CD4-positive, alpha-beta T cell (primary cell): ENCODE data around the gene RGP1. TPM values are rescaled to one million over a fixed set of nuclear protein-coding genes. Genes with fewer than 3 reads are reported as not detected.
A peak's percentile ranks its signal among the peaks of the same experiment; 100 is the strongest.

Experiments used
- ATAC-seq: fragments of 200-7000 bp; cut with Tn5 transposase; one replicate; pipeline ENCODE4 v1.10.0; 2022; ENCODE audit warnings: mild to moderate bottlenecking; ENCODE audit not compliant: poor library complexity
- CTCF ChIA-PET: fragments of 350-600 bp; sonication (Branson Sonifier 250); formaldehyde crosslinking; loops from one replicate; lab custom pipeline; 2021; ENCODE audit warnings: antibody characterized with exemption, inconsistent platforms; lab: Charles Lee
- POLR2A ChIA-PET: fragments of 350-600 bp; sonication (Branson Sonifier 250); formaldehyde crosslinking; loops from one replicate; lab custom pipeline; 2021; ENCODE audit warnings: antibody characterized with exemption, inconsistent platforms; lab: Charles Lee
- DNase-seq, 14 experiments: peaks; one replicate each; pipeline ENCODE4 v3.0.0-alpha.2; 2013 to 2020; ENCODE audit warnings: mixed read lengths in 2 of 14
- H3K27ac ChIP-seq, 2 donors: one replicate each; pipeline versions ENCODE4 v1.5.1 to v1.7.0; 2013; ENCODE audit warnings: low read length in 2 of 2, low read depth in 1 of 2, mild to moderate bottlenecking in 1 of 2
- H3K27me3 ChIP-seq, 2 experiments: 1 replicate in 1 of 2; 2 replicates in 1 of 2; pipeline versions ENCODE4 v1.6.1 to v1.7.0; 2013; ENCODE audit warnings: low read length in 2 of 2, control low read depth in 1 of 2, mild to moderate bottlenecking in 1 of 2, moderate library complexity in 1 of 2; ENCODE audit not compliant: insufficient read depth in 2 of 2, control insufficient read depth in 1 of 2
- H3K36me3 ChIP-seq: one replicate; pipeline ENCODE4 v1.6.1; 2013; ENCODE audit warnings: low read length, control low read depth; ENCODE audit not compliant: insufficient read depth
- H3K4me1 ChIP-seq: one replicate; pipeline ENCODE4 v1.6.1; 2013; ENCODE audit warnings: low read length, control low read depth; ENCODE audit not compliant: insufficient read depth
- H3K4me3 ChIP-seq: one replicate; pipeline ENCODE4 v1.5.1; 2013; ENCODE audit warnings: mild to moderate bottlenecking, low read length, moderate library complexity
- H3K9me3 ChIP-seq, 2 experiments: 1 replicate in 1 of 2; 2 replicates in 1 of 2; pipeline versions ENCODE4 v1.6.1 to v1.7.0; 2013; ENCODE audit warnings: low read length in 2 of 2, mild to moderate bottlenecking in 2 of 2, control low read depth in 1 of 2, moderate library complexity in 1 of 2; ENCODE audit not compliant: control insufficient read depth in 1 of 2, insufficient read depth in 1 of 2
- H3K27ac Mint-ChIP-seq: one replicate; pipeline ENCODE4 v1.8.0; 2020; ENCODE audit warnings: mixed read lengths
- H3K27me3 Mint-ChIP-seq: one replicate; pipeline ENCODE4 v1.8.0; 2021; ENCODE audit warnings: mixed read lengths
- H3K36me3 Mint-ChIP-seq: one replicate; pipeline ENCODE4 v1.8.0; 2021; ENCODE audit warnings: low read depth, mixed read lengths
- H3K4me1 Mint-ChIP-seq: one replicate; pipeline ENCODE4 v1.8.0; 2021; ENCODE audit warnings: low read depth, mixed read lengths
- H3K4me3 Mint-ChIP-seq: one replicate; pipeline ENCODE4 v1.8.0; 2020; ENCODE audit warnings: mild to moderate bottlenecking, mixed read lengths
- H3K9me3 Mint-ChIP-seq: one replicate; pipeline ENCODE4 v1.8.0; 2020; ENCODE audit warnings: mixed read lengths
- CTCF ChIP-seq: fragments of 200-600 bp; IDR thresholded peaks from one replicate; pipeline ENCODE4 v1.8.0; 2022; ENCODE audit warnings: antibody characterized with exemption, mild to moderate bottlenecking
- intact Hi-C, 2 experiments: fragments of 100-400 bp; cut with DNase I in 1 of 2; cut with micrococcal nuclease in 1 of 2; formaldehyde crosslinking; loops; one replicate each; pipeline versions ENCODE4 v1.15.1 to v1.9.0; 2023 to 2025; cut with DNase I, micrococcal nuclease
- total RNA-seq, 174 experiments: library from RNA in 2 of 174; stranded (reverse) in 2 of 174; gene quantifications; one replicate each; pipeline ENCODE4 v1.2.3 and lab custom pipeline; 2021 to 2026

RGP1 gene
- total RNA-seq, 2 experiments from 2014 or later: 12.6 to 13.1 TPM

DNA sequence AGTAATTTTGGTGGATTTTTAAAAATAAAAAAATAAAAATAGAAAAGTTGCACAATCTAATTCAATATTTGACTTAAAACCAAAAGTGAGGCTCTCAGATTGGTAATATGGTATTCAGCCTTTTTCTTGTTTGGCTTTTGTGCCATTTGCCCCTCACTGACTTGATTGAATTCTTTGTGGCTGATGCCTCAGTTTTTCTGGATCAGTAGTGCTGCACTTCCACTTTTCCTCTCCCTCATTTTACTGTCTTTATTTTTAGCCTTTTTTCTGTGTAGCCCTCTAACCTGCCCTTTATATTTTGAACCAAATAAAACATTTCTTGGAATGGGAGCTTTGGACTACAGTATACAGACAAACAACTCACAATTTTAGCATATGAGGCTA lies 8.8 kb downstream of the RGP1 start:
- CTCF ChIA-PET: interaction anchor here (1.0 to 1.8 kb wide), 3 partner anchors 10 to 154 kb away, joined by 3 to 10 read pairs (median 4); partner anchors contain the start of genes GBA2 and RGP1
- no peak for ATAC-seq
- H3K4me1 Mint-ChIP-seq: peaks cover 57% of the 10 kb centered on the region

GRCh38 chr9:35758475-35759050 lies 9.5 kb downstream of the RGP1 start:
- Mint-ChIP-seq H3K4me3 (peak overlapping the region; percentile 95), H3K27ac (peak overlapping the region; percentile 72), H3K4me1 (peaks cover 61% of the 10 kb centered on the region), H3K9me3 (no peaks in the 10 kb centered on the region), H3K27me3 (no peaks in the 10 kb centered on the region), H3K36me3 (peaks cover 15% of the 10 kb centered on the region)
- intact Hi-C loops: no loop called here
- TF ChIP-seq CTCF: no peak
- peaks cover 20% of the 10 kb centered on the region for H3K4me1 ChIP-seq
- CTCF ChIA-PET: interaction anchor here (1.0 to 1.5 kb wide), 3 partner anchors 22 to 155 kb away, joined by 3 to 4 read pairs (median 3); no protein-coding TSS in a partner anchor
- H3K9me3 ChIP-seq: no peaks in the 10 kb centered on the region
- POLR2A ChIA-PET: interaction anchor here (0.8 to 2.6 kb wide), 2 partner anchors 10 to 11 kb away, joined by 5 to 19 read pairs; partner anchors contain the start of genes GBA2 and RGP1
- no peaks in the 10 kb centered on the region for H3K27me3 ChIP-seq
- H3K36me3 ChIP-seq: peaks cover 11% of the 10 kb centered on the region
- DNase-seq: no peak
- ATAC-seq: no peak
- peak overlapping the region in 1 of 2 donors; percentile 3 for H3K27ac ChIP-seq
- no peak overlapping the region for H3K4me3 ChIP-seq

More for the DNA sequence above, 8.8 kb downstream of the RGP1 start:
- no peaks in the 10 kb centered on the region for H3K27me3 ChIP-seq
- intact Hi-C loops: loop anchor here in 1 of 2 experiments (2.0 kb wide), 1 partner anchor 25 kb away; the partner anchor contains the start of genes CREB3 and TLN1
- no peak for TF ChIP-seq CTCF
- no peaks in the 10 kb centered on the region for H3K9me3 ChIP-seq
- DNase-seq: no peak
- Mint-ChIP-seq H3K36me3 (peaks cover 22% of the 10 kb centered on the region), H3K4me3 (peak overlapping the region; percentile 95), H3K27me3 (no peaks in the 10 kb centered on the region), H3K9me3 (no peaks in the 10 kb centered on the region), H3K27ac (peak overlapping the region; percentile 72)
- peak overlapping the region in 1 of 2 donors; percentile 3 for H3K27ac ChIP-seq
- H3K36me3 ChIP-seq: peaks cover 18% of the 10 kb centered on the region
- peak overlapping the region; percentile 91 for H3K4me3 ChIP-seq
- peaks cover 20% of the 10 kb centered on the region for H3K4me1 ChIP-seq
- POLR2A ChIA-PET: interaction anchor here (2.6 kb wide), 1 partner anchor 10 kb away, joined by 19 read pairs; no protein-coding TSS in a partner anchor

- TF ChIP-seq CTCF: no peak
- intact Hi-C loops: no loop called here
- no peak for DNase-seq
- Histone ChIP-seq H3K27ac (no peak overlapping the region), H3K27me3 (no peaks in the 10 kb centered on the region), H3K9me3 (no peaks in the 10 kb centered on the region), H3K36me3 (peaks cover under 1% of the 10 kb centered on the region), H3K4me3 (no peak overlapping the region), H3K4me1 (peaks cover 20% of the 10 kb centered on the region)
- Mint-ChIP-seq H3K27ac (no peak overlapping the region), H3K36me3 (peaks cover 9% of the 10 kb centered on the region), H3K9me3 (no peaks in the 10 kb centered on the region), H3K4me1 (peaks cover 61% of the 10 kb centered on the region), H3K4me3 (peak overlapping the region; percentile 49), H3K27me3 (no peaks in the 10 kb centered on the region)
- ATAC-seq: no peak
- ChIA-PET CTCF (interaction anchor here (0.8 to 1.0 kb wide), 2 partner anchors 30 to 65 kb away, joined by 3 read pairs; no protein-coding TSS in a partner anchor), POLR2A (no interaction called here)
These were observed 10.7 kb downstream of the RGP1 start for GRCh38 chr9:35759795-35760194.
